Central memory CD8-positive, alpha-beta T cell (primary cell): ENCODE measurements around the gene OGFRL1.

Source experiments
- ATAC-seq: fragments of 150-1000 bp; cut with Tn5 transposase; replicated peaks from 2 replicates; pipeline ENCODE4 v1.10.0; 2022; ENCODE audit warnings: mild to moderate bottlenecking, moderate FRiP score, moderate number of reproducible peaks; ENCODE audit not compliant: poor library complexity, severe bottlenecking; ENCODE audit errors: extremely low read depth
- DNase-seq, 2 donors: peaks; one replicate each; pipeline ENCODE4 v3.0.0; 2021; ENCODE audit warnings: low spot score in 2 of 2
- H3K27ac Mint-ChIP-seq: one replicate; pipeline ENCODE4 v1.8.0; 2022; ENCODE audit warnings: low read depth, mild to moderate bottlenecking, moderate library complexity, mixed read lengths
- H3K27me3 Mint-ChIP-seq: one replicate; pipeline ENCODE4 v1.8.0; 2022; ENCODE audit warnings: mixed read lengths
- H3K36me3 Mint-ChIP-seq: one replicate; pipeline ENCODE4 v1.8.0; 2022; ENCODE audit warnings: mild to moderate bottlenecking, moderate library complexity, mixed read lengths; ENCODE audit not compliant: insufficient read depth
- H3K4me1 Mint-ChIP-seq: one replicate; pipeline ENCODE4 v1.8.0; 2022; ENCODE audit warnings: mixed read lengths
- H3K4me3 Mint-ChIP-seq: one replicate; pipeline ENCODE4 v1.8.0; 2022; ENCODE audit warnings: mild to moderate bottlenecking, moderate library complexity, mixed read lengths
- H3K9me3 Mint-ChIP-seq: one replicate; pipeline ENCODE4 v1.8.0; 2022; ENCODE audit warnings: mixed read lengths

The OGFRL1 gene

GRCh38 chr6:71289802-71290175 lies 1.2 kb downstream of the OGFRL1 start:
- no peaks in the 10 kb centered on the region for H3K9me3 Mint-ChIP-seq
- no peak for DNase-seq
- no peak for ATAC-seq
- H3K4me1 Mint-ChIP-seq = peaks cover 50% of the 10 kb centered on the region
- H3K4me3 Mint-ChIP-seq = peak overlapping the region; percentile 83
- no peak overlapping the region for H3K27ac Mint-ChIP-seq
- no peaks in the 10 kb centered on the region for H3K27me3 Mint-ChIP-seq
- peaks cover 13% of the 10 kb centered on the region for H3K36me3 Mint-ChIP-seq

GRCh38 chr6:71290611-71291010 lies 2.0 kb downstream of the OGFRL1 start:
- no peaks in the 10 kb centered on the region for H3K27me3 Mint-ChIP-seq
- H3K27ac Mint-ChIP-seq = peak overlapping the region; percentile 56
- H3K36me3 Mint-ChIP-seq = peaks cover 19% of the 10 kb centered on the region
- no peak for DNase-seq
- H3K9me3 Mint-ChIP-seq = no peaks in the 10 kb centered on the region
- peaks cover 50% of the 10 kb centered on the region for H3K4me1 Mint-ChIP-seq
- no peak for ATAC-seq
- peak overlapping the region; percentile 83 for H3K4me3 Mint-ChIP-seq

GRCh38 chr6:71292001-71292400 lies 3.4 kb downstream of the OGFRL1 start:
- ATAC-seq = no peak
- Mint-ChIP-seq H3K4me3 (peak overlapping the region; percentile 83), H3K27ac (no peak overlapping the region), H3K9me3 (no peaks in the 10 kb centered on the region), H3K4me1 (peaks cover 50% of the 10 kb centered on the region), H3K36me3 (peaks cover 24% of the 10 kb centered on the region), H3K27me3 (no peaks in the 10 kb centered on the region)
- DNase-seq = no peak

- H3K27me3 Mint-ChIP-seq = no peaks in the 10 kb centered on the region
- peaks cover 38% of the 10 kb centered on the region for H3K4me1 Mint-ChIP-seq
- H3K4me3 Mint-ChIP-seq = no peak overlapping the region
- no peak for DNase-seq
- H3K9me3 Mint-ChIP-seq = no peaks in the 10 kb centered on the region
- H3K36me3 Mint-ChIP-seq = peaks cover 26% of the 10 kb centered on the region
- H3K27ac Mint-ChIP-seq = no peak overlapping the region
- no peak for ATAC-seq
Measured at GRCh38 chr6:71294121-71294523, 5.5 kb downstream of the OGFRL1 start.

- Mint-ChIP-seq H3K4me1 (peaks cover 16% of the 10 kb centered on the region), H3K27ac (no peak overlapping the region), H3K9me3 (no peaks in the 10 kb centered on the region), H3K36me3 (peaks cover 41% of the 10 kb centered on the region), H3K4me3 (no peak overlapping the region), H3K27me3 (no peaks in the 10 kb centered on the region)
- ATAC-seq (no peak), DNase-seq (no peak)
Measured at GRCh38 chr6:71298459-71298858, 9.8 kb downstream of the OGFRL1 start.

- DNase-seq (no peak), ATAC-seq (no peak)
- Mint-ChIP-seq H3K27ac (no peak overlapping the region), H3K4me1 (peaks cover 11% of the 10 kb centered on the region), H3K4me3 (no peak overlapping the region), H3K27me3 (no peaks in the 10 kb centered on the region), H3K36me3 (peaks cover 33% of the 10 kb centered on the region), H3K9me3 (no peaks in the 10 kb centered on the region)
Measured at GRCh38 chr6:71299541-71300470, 11.2 kb downstream of the OGFRL1 start.

- no peaks in the 10 kb centered on the region for H3K27me3 Mint-ChIP-seq
- H3K4me3 Mint-ChIP-seq = no peak overlapping the region
- ATAC-seq (no peak), DNase-seq (no peak)
- no peak overlapping the region for H3K27ac Mint-ChIP-seq
- H3K36me3 Mint-ChIP-seq = peaks cover 27% of the 10 kb centered on the region
- H3K9me3 Mint-ChIP-seq = no peaks in the 10 kb centered on the region
- H3K4me1 Mint-ChIP-seq = peaks cover 11% of the 10 kb centered on the region
Measured at GRCh38 chr6:71300561-71301168, 12.1 kb downstream of the OGFRL1 start.

- Mint-ChIP-seq H3K4me3 (no peak overlapping the region), H3K27me3 (no peaks in the 10 kb centered on the region), H3K27ac (no peak overlapping the region), H3K36me3 (peaks cover 24% of the 10 kb centered on the region), H3K9me3 (no peaks in the 10 kb centered on the region), H3K4me1 (peaks cover 11% of the 10 kb centered on the region)
- ATAC-seq (no peak), DNase-seq (no peak)
Measured at GRCh38 chr6:71301546-71301945, 12.9 kb downstream of the OGFRL1 start.

GRCh38 chr6:71309656-71310055 lies 21.0 kb downstream of the OGFRL1 start:
- Mint-ChIP-seq H3K36me3 (no peaks in the 10 kb centered on the region), H3K4me3 (no peak overlapping the region)
- no peak for ATAC-seq

GRCh38 chr6:71310261-71310660 lies 21.6 kb downstream of the OGFRL1 start:
- H3K36me3 Mint-ChIP-seq = no peaks in the 10 kb centered on the region
- H3K27me3 Mint-ChIP-seq = no peaks in the 10 kb centered on the region
- H3K9me3 Mint-ChIP-seq = no peaks in the 10 kb centered on the region
- H3K4me3 Mint-ChIP-seq = no peak overlapping the region
- DNase-seq (no peak), ATAC-seq (no peak)
- no peaks in the 10 kb centered on the region for H3K4me1 Mint-ChIP-seq
- H3K27ac Mint-ChIP-seq = no peak overlapping the region

More at GRCh38 chr6:71309656-71310055, 21.0 kb downstream of the OGFRL1 start:
- no peaks in the 10 kb centered on the region for H3K27me3 Mint-ChIP-seq
- no peaks in the 10 kb centered on the region for H3K9me3 Mint-ChIP-seq
- no peak for DNase-seq
- H3K27ac Mint-ChIP-seq = no peak overlapping the region
- H3K4me1 Mint-ChIP-seq = no peaks in the 10 kb centered on the region

GRCh38 chr6:71312089-71312488 lies 23.5 kb downstream of the OGFRL1 start:
- Mint-ChIP-seq H3K27ac (no peak overlapping the region), H3K36me3 (no peaks in the 10 kb centered on the region), H3K4me3 (no peak overlapping the region), H3K9me3 (no peaks in the 10 kb centered on the region), H3K4me1 (no peaks in the 10 kb centered on the region), H3K27me3 (no peaks in the 10 kb centered on the region)
- no peak for ATAC-seq
- DNase-seq = no peak

- H3K4me1 Mint-ChIP-seq = no peaks in the 10 kb centered on the region
- H3K36me3 Mint-ChIP-seq = no peaks in the 10 kb centered on the region
- H3K27me3 Mint-ChIP-seq = no peaks in the 10 kb centered on the region
- no peak overlapping the region for H3K27ac Mint-ChIP-seq
- H3K9me3 Mint-ChIP-seq = no peaks in the 10 kb centered on the region
- no peak for DNase-seq
- ATAC-seq = no peak
- no peak overlapping the region for H3K4me3 Mint-ChIP-seq
Measured at GRCh38 chr6:71317441-71317840, 28.8 kb downstream of the OGFRL1 start.

GRCh38 chr6:71320041-71320440 lies 31.4 kb downstream of the OGFRL1 start:
- Mint-ChIP-seq H3K36me3 (no peaks in the 10 kb centered on the region), H3K27me3 (peaks cover 12% of the 10 kb centered on the region), H3K9me3 (no peaks in the 10 kb centered on the region), H3K4me1 (no peaks in the 10 kb centered on the region), H3K27ac (no peak overlapping the region), H3K4me3 (no peak overlapping the region)
- no peak for ATAC-seq
- no peak for DNase-seq
